B cell (primary cell): Measurements from ENCODE around the gene GATAD1. TPM values are rescaled to one million over a fixed set of nuclear protein-coding genes. Genes with fewer than 3 reads are reported as not detected.

ENCODE experiments used
- ATAC-seq: fragments of 200-7000 bp; cut with Tn5 transposase; one replicate; pipeline ENCODE4 v1.10.0; 2021; ENCODE audit warnings: low read depth, mild to moderate bottlenecking, moderate number of reproducible peaks, moderate library complexity
- CTCF ChIA-PET: fragments of 350-600 bp; sonication (Branson Sonifier 250); formaldehyde crosslinking; loops from one replicate; lab custom pipeline; 2021; ENCODE audit warnings: antibody characterized with exemption, inconsistent platforms; lab: Charles Lee
- POLR2A ChIA-PET: fragments of 350-600 bp; sonication (Branson Sonifier 250); formaldehyde crosslinking; loops from one replicate; lab custom pipeline; 2021; ENCODE audit warnings: antibody characterized with exemption; lab: Charles Lee
- DNase-seq: peaks from one replicate; pipeline ENCODE4 v3.0.0; 2013
- H2AFZ ChIP-seq: 2 replicates; pipeline ENCODE4 v1.6.1; 2012; ENCODE audit warnings: mild to moderate bottlenecking, low read depth, low read length; ENCODE audit not compliant: insufficient read depth, poor library complexity, severe bottlenecking
- H3K27ac ChIP-seq, 2 donors: 1 replicate in 1 of 2; 2 replicates in 1 of 2; pipeline ENCODE4 v1.5.1; 2012 to 2013; ENCODE audit warnings: low read length in 2 of 2, mild to moderate bottlenecking in 2 of 2, moderate library complexity in 1 of 2
- H3K27me3 ChIP-seq, 4 experiments: fragments of 200-600 bp in 1 of 4; sonication (generic) in 1 of 4; replicated peaks in 1 of 4; 1 replicate in 2 of 4; 2 replicates in 2 of 4; pipeline versions ENCODE4 v1.6.1 to v1.7.0; 2013 to 2016; ENCODE audit warnings: low read length in 3 of 4, mild to moderate bottlenecking in 2 of 4, mixed read lengths in 1 of 4, moderate library complexity in 1 of 4; ENCODE audit not compliant: insufficient read depth in 4 of 4, control insufficient read depth in 3 of 4; ENCODE audit errors: control extremely low read depth in 1 of 4
- H3K36me3 ChIP-seq, 2 experiments: replicated peaks in 1 of 2; 1 replicate in 1 of 2; 2 replicates in 1 of 2; pipeline versions ENCODE4 v1.6.1 to v1.7.1; 2013; ENCODE audit warnings: low read length in 1 of 2; ENCODE audit not compliant: insufficient read depth in 2 of 2, control insufficient read depth in 1 of 2; ENCODE audit errors: control extremely low read depth in 1 of 2, extremely low read depth in 1 of 2
- H3K4me1 ChIP-seq, 2 donors: fragments of 200-600 bp in 1 of 2; sonication (generic) in 1 of 2; 1 replicate in 1 of 2; 2 replicates in 1 of 2; pipeline versions ENCODE4 v1.5.1 to v1.6.1; 2013 to 2017; ENCODE audit warnings: low read length in 2 of 2; ENCODE audit not compliant: control insufficient read depth in 2 of 2, insufficient read depth in 2 of 2
- H3K4me2 ChIP-seq: replicated peaks from 2 replicates; pipeline ENCODE3; 2012; ENCODE audit warnings: mild to moderate bottlenecking, low read depth, low read length; ENCODE audit not compliant: poor library complexity, severe bottlenecking
- H3K4me3 ChIP-seq, 5 experiments: fragments of 200-600 bp in 1 of 5; sonication (generic) in 1 of 5; 1 replicate in 3 of 5; 2 replicates in 2 of 5; pipeline versions ENCODE4 v1.5.1 to v1.7.0; 2011 to 2016; ENCODE audit warnings: low read length in 4 of 5, mild to moderate bottlenecking in 4 of 5, low read depth in 2 of 5, control low read depth in 1 of 5, moderate library complexity in 1 of 5; ENCODE audit not compliant: insufficient read depth in 1 of 5; ENCODE audit errors: control extremely low read depth in 1 of 5, extremely low read depth in 1 of 5
- H3K79me2 ChIP-seq: fragments of 200-600 bp; sonication (generic); one replicate; pipeline ENCODE4 v1.6.0; 2016; ENCODE audit warnings: low read length; ENCODE audit not compliant: control insufficient read depth, insufficient read depth
- H3K9ac ChIP-seq: fragments of 200-600 bp; sonication (generic); 2 replicates; pipeline ENCODE4 v1.6.1; 2017; ENCODE audit warnings: mild to moderate bottlenecking, low read length, moderate library complexity
- H3K9me3 ChIP-seq, 3 donors: one replicate each; pipeline versions ENCODE4 v1.6.1 to v1.7.1; 2013; ENCODE audit warnings: low read length in 2 of 3; ENCODE audit not compliant: control insufficient read depth in 2 of 3, insufficient read depth in 1 of 3; ENCODE audit errors: control extremely low read depth in 1 of 3
- H4K20me1 ChIP-seq: 2 replicates; pipeline ENCODE4 v1.6.0; 2012; ENCODE audit warnings: mild to moderate bottlenecking, low read length; ENCODE audit not compliant: insufficient read depth, control insufficient read depth, poor library complexity, severe bottlenecking
- H3K27ac Mint-ChIP-seq: one replicate; pipeline ENCODE4 v1.8.0; 2021; ENCODE audit warnings: mixed read lengths
- H3K27me3 Mint-ChIP-seq: one replicate; pipeline ENCODE4 v1.8.0; 2021; ENCODE audit warnings: mixed read lengths
- H3K4me1 Mint-ChIP-seq: one replicate; pipeline ENCODE4 v1.8.0; 2021; ENCODE audit warnings: mixed read lengths
- H3K4me3 Mint-ChIP-seq: one replicate; pipeline ENCODE4 v1.8.0; 2021; ENCODE audit warnings: mixed read lengths
- H3K9me3 Mint-ChIP-seq: one replicate; pipeline ENCODE4 v1.8.0; 2022; ENCODE audit warnings: mixed read lengths; ENCODE audit not compliant: insufficient read depth
- EZH2 ChIP-seq: IDR thresholded peaks from 2 replicates; pipeline ENCODE4 v1.6.1; 2012; ENCODE audit warnings: borderline replicate concordance, low read depth, mild to moderate bottlenecking, moderate library complexity, low read length; ENCODE audit not compliant: insufficient read depth, poor library complexity, severe bottlenecking
- WGBS: methylation state at CpG from one replicate; pipeline ENCODE4 v1.1.5; 2013; ENCODE audit warnings: missing lambda C conversion rate; ENCODE audit not compliant: insufficient coverage; 5-methylcytosine and 5-hydroxymethylcytosine counted together
- intact Hi-C: fragments of 100-400 bp; cut with micrococcal nuclease; formaldehyde crosslinking; loops from one replicate; pipeline ENCODE4 v1.10.0; 2022
- polyA plus RNA-seq: library from polyadenylated mRNA; depleted of rRNA; stranded (reverse); fragments of >200 nt; gene quantifications from 2 replicates; pipeline ENCODE4 v1.2.3, GENCODE V29; 2012
- total RNA-seq, 2 donors: library from RNA; stranded (reverse); fragments of 120-200 nt in 1 of 2; gene quantifications; 1 replicate in 1 of 2; 2 replicates in 1 of 2; pipeline versions ENCODE4 v1.2.3 to v1.2.4, GENCODE V29; 2013 to 2022
- TF ChIP-seq, protein P1 (sequence below): fragments of 200-600 bp; IDR thresholded peaks from one replicate; pipeline ENCODE4 v1.8.0; 2022; ENCODE audit warnings: antibody characterized with exemption, mild to moderate bottlenecking

Gene GATAD1
- total and polyA plus RNA-seq, 2 donors (not counting 1 experiment from before 2014, with no cell fraction given), result 33.6 to 71.7 TPM

GRCh38 chr7:92506363-92506762 is 59.1 kb downstream of the GATAD1 start:
- H3K27ac ChIP-seq, result no peak overlapping the region
- DNase-seq (no peak), ATAC-seq (no peak)
- ChIA-PET POLR2A (no interaction called here), CTCF (no interaction called here)
- H3K4me3 ChIP-seq, result no peak overlapping the region
- Mint-ChIP-seq H3K4me3 (no peak overlapping the region), H3K9me3 (no peaks in the 10 kb centered on the region), H3K27ac (no peak overlapping the region), H3K27me3 (no peaks in the 10 kb centered on the region), H3K4me1 (no peaks in the 10 kb centered on the region)
- 100% methylated on average over 1 of the region's 2 CpGs for WGBS
- no peaks in the 10 kb centered on the region for H3K79me2 ChIP-seq
- no peaks in the 10 kb centered on the region for H4K20me1 ChIP-seq
- intact Hi-C loops, result no loop called here
- no peak overlapping the region for H2AFZ ChIP-seq
- H3K9me3 ChIP-seq, result no peaks in the 10 kb centered on the region
- H3K9ac ChIP-seq, result no peak overlapping the region
- no peak for TF ChIP-seq EZH2
- TF ChIP-seq, protein P1, sequence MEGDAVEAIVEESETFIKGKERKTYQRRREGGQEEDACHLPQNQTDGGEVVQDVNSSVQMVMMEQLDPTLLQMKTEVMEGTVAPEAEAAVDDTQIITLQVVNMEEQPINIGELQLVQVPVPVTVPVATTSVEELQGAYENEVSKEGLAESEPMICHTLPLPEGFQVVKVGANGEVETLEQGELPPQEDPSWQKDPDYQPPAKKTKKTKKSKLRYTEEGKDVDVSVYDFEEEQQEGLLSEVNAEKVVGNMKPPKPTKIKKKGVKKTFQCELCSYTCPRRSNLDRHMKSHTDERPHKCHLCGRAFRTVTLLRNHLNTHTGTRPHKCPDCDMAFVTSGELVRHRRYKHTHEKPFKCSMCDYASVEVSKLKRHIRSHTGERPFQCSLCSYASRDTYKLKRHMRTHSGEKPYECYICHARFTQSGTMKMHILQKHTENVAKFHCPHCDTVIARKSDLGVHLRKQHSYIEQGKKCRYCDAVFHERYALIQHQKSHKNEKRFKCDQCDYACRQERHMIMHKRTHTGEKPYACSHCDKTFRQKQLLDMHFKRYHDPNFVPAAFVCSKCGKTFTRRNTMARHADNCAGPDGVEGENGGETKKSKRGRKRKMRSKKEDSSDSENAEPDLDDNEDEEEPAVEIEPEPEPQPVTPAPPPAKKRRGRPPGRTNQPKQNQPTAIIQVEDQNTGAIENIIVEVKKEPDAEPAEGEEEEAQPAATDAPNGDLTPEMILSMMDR, result no peak
- H3K4me2 ChIP-seq, result no peak overlapping the region
- peaks cover 0 to 13% of the 10 kb centered on the region in 2 experiments for H3K36me3 ChIP-seq
- H3K4me1 ChIP-seq, result no peaks in the 10 kb centered on the region
- H3K27me3 ChIP-seq, result no peaks in the 10 kb centered on the region

GRCh38 chr7:92508946-92509345 is 61.7 kb downstream of the GATAD1 start:
- Histone ChIP-seq H3K79me2 (no peaks in the 10 kb centered on the region), H3K36me3 (peaks cover 4 to 16% of the 10 kb centered on the region in 2 experiments), H3K4me3 (no peak overlapping the region), H3K27me3 (no peaks in the 10 kb centered on the region), H3K4me2 (no peak overlapping the region), H3K27ac (no peak overlapping the region), H3K9me3 (no peaks in the 10 kb centered on the region), H4K20me1 (no peaks in the 10 kb centered on the region), H3K4me1 (no peaks in the 10 kb centered on the region), H3K9ac (no peak overlapping the region), H2AFZ (no peak overlapping the region)
- intact Hi-C loops, result no loop called here
- POLR2A ChIA-PET, result no interaction called here
- Mint-ChIP-seq H3K4me3 (no peak overlapping the region), H3K9me3 (no peaks in the 10 kb centered on the region), H3K27me3 (no peaks in the 10 kb centered on the region), H3K27ac (no peak overlapping the region), H3K4me1 (no peaks in the 10 kb centered on the region)
- ATAC-seq (no peak), DNase-seq (no peak)
- CTCF ChIA-PET, result no interaction called here
- no CpG with 5 or more reads among the region's 5 CpGs for WGBS
- TF ChIP-seq, protein P1, result no peak
- no peak for TF ChIP-seq EZH2

Other genes starting within 250 kb of the GATAD1 start
- 78.1 and 85.1 TPM in 2 replicates for gene KRIT1, start 201.6 kb upstream of the GATAD1 start, total RNA-seq
- 25.0 and 48.1 TPM in 2 replicates for gene KRIT1, start 201.6 kb upstream of the GATAD1 start, polyA plus RNA-seq
- 76.7 and 77.5 TPM in 2 replicates for gene ANKIB1, start 201.5 kb upstream of the GATAD1 start, total RNA-seq
- gene ANKIB1, start 201.5 kb upstream of the GATAD1 start, polyA plus RNA-seq, result 16.5 and 17.7 TPM in 2 replicates
- gene ERVW-1, start 30.5 kb downstream of the GATAD1 start, total RNA-seq, result not detected in 2 replicates
- not detected in 2 replicates for gene ERVW-1, start 30.5 kb downstream of the GATAD1 start, polyA plus RNA-seq
- 33.7 and 34.8 TPM in 2 replicates for gene PEX1, start 81.0 kb downstream of the GATAD1 start, total RNA-seq
- 26.0 and 31.3 TPM in 2 replicates for gene PEX1, start 81.0 kb downstream of the GATAD1 start, polyA plus RNA-seq
- gene RBM48, start 81.3 kb downstream of the GATAD1 start, total RNA-seq, result 32.9 and 36.8 TPM in 2 replicates
- gene RBM48, start 81.3 kb downstream of the GATAD1 start, polyA plus RNA-seq, result 11.0 and 20.4 TPM in 2 replicates
- 56.9 and 58.4 TPM in 2 replicates for gene FAM133B, start 142.9 kb downstream of the GATAD1 start, total RNA-seq
- gene FAM133B, start 142.9 kb downstream of the GATAD1 start, polyA plus RNA-seq, result 8.6 and 20.9 TPM in 2 replicates